GOT3 (cell line): Measurements from ENCODE around the gene IFITM5.
"Not testable (repeated sequence)": the region's sequence is repeated elsewhere in the genome, so short reads cannot be mapped to it uniquely, and the experiment has no call there.

Experiments
- DNase-seq: peaks from one replicate; lab custom pipeline; 2025; ENCODE audit warnings: mixed read lengths; lab: John Stamatoyannopoulos, UW

IFITM5 gene

DNA sequence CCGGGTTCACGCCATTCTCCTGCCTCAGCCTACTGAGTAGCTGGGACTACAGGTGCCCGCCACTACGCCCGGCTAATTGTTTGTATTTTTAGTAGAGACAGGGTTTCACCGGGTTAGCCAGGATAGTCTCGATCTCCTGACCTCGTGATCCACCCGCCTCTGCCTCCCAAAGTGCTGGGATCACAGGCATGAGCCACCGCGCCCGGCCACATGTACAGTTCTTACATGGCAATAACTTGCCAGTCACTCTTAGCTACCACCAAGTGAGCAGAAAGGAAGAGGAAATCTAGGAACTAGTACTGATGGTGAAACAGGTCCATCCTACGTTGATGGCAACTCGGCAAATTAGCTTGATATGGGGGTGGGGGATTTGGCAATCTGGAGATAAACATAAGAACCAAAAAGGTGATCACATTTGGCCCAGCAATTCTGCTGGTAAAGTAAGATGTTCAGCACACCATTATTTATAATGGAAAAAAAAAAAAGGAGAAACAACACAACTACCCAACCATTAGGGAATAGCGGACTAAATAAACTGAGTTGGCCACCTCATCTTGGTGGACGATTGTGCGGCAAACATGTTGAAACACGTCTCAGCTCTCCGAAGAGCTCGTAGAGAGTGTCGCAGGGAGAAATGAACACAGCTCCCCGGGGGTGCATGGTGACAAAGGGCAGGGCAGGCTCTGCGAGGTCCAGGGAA, 15.8 kb downstream of the IFITM5 start:
- DNase-seq, result no peak

DNA sequence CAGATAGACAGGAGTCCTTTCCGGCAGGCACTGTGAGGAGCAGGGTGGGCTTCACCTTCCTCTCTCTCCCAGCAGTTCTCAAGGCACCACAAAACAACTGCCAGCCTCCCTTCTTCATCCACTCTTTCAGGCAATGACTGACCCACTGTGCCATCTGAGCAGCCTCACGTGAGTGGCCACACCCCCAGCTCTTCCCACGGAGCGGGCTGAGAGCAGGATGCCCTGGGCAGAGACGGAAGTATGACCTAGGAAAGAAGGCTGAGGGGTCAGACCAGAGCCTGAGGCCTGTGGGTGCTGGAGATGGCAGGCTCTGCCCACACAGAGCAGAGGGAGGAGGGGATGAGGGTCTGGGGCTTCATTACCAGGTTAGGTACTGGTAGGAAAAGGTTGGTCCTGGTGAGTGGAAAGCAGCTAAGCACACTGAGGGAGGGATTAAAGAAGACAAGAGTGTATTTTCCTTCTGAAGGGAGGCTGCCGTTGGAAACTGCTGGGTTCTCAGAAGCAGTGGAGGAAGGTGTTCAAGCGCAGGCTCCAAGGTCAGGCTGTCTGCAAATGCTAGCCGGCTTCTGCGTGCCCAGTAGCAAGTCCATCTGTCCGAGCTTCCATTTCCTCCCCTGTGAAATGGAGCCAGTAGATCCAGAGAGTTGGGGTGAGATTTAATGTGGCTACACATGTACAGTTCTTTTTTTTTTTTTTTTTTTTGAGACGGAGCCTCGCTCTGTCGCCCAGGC, 16.5 kb downstream of the IFITM5 start:
- no peak for DNase-seq

DNA sequence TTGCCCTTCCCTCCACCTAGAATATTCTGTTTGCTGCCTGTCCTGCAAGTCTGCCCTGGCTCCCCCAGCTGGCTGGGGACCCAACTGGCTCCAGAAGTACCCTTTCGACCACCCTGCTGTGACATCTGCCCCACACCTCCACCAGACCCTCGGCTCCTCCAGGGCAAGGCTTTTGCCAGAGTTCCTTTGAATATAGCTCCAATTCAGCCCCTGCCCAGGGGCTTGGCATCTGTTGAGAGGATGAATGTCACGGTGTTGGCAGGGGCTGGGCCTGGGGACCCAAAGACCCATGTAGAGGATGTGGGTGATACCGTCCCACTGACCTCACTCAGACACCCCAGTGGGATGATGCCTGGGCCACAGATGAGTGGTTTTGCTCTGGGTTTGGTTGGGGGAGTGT, 17.2 kb downstream of the IFITM5 start:
- no peak for DNase-seq

DNA sequence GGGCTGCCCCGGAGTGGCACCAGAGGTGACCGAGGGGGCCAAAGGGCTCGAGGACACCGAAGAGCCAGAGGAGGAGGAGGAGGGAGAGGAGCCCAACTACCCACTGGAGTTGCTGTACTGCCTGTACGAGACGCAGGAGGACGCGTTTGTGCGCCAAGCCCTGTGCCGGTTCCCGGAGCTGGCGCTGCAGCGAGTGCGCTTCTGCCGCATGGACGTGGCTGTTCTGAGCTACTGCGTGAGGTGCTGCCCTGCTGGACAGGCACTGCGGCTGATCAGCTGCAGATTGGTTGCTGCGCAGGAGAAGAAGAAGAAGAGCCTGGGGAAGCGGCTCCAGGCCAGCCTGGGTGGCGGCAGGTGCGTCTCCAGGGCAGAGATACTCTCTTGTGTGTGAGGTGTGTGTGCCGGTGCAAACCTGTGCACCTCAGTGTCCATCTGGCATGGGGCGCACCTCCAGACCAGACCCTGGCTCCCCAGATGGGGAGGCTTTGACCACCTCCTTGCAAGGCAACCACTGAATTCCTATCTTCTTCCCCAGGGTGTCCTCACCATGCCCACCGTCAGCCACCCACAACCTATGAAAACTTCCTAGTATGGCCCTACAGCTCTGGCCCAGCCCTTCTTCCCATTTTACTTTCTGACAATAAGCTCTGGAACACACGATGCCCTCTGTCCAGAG, 17.7 kb downstream of the IFITM5 start:
- no peak for DNase-seq

DNA sequence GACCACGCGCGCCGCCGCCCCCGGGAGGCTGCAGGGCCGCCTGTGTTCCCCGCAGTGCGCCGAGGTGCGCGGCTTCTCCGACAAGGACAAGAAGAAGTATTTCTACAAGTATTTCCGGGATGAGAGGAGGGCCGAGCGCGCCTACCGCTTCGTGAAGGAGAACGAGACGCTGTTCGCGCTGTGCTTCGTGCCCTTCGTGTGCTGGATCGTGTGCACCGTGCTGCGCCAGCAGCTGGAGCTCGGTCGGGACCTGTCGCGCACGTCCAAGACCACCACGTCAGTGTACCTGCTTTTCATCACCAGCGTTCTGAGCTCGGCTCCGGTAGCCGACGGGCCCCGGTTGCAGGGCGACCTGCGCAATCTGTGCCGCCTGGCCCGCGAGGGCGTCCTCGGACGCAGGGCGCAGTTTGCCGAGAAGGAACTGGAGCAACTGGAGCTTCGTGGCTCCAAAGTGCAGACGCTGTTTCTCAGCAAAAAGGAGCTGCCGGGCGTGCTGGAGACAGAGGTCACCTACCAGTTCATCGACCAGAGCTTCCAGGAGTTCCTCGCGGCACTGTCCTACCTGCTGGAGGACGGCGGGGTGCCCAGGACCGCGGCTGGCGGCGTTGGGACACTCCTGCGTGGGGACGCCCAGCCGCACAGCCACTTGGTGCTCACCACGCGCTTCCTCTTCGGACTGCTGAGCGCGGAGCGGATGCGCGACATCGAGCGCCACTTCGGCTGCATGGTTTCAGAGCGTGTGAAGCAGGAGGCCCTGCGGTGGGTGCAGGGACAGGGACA, 18.4 kb downstream of the IFITM5 start:
- no peak for DNase-seq

DNA sequence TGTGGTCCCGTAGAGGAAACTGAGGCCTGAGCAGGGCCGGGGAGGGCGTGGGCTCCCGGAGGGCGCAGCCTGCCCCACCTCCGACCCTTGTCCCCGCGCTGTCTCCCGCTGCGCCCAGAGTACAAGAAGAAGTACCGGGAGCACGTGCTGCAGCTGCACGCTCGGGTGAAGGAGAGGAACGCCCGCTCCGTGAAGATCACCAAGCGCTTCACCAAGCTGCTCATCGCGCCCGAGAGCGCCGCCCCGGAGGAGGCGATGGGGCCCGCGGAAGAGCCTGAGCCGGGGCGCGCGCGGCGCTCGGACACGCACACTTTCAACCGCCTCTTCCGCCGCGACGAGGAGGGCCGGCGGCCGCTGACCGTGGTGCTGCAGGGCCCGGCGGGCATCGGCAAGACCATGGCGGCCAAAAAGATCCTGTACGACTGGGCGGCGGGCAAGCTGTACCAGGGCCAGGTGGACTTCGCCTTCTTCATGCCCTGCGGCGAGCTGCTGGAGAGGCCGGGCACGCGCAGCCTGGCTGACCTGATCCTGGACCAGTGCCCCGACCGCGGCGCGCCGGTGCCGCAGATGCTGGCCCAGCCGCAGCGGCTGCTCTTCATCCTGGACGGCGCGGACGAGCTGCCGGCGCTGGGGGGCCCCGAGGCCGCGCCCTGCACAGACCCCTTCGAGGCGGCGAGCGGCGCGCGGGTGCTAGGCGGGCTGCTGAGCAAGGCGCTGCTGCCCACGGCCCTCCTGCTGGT, 19.2 kb downstream of the IFITM5 start:
- DNase-seq, result no peak

DNA sequence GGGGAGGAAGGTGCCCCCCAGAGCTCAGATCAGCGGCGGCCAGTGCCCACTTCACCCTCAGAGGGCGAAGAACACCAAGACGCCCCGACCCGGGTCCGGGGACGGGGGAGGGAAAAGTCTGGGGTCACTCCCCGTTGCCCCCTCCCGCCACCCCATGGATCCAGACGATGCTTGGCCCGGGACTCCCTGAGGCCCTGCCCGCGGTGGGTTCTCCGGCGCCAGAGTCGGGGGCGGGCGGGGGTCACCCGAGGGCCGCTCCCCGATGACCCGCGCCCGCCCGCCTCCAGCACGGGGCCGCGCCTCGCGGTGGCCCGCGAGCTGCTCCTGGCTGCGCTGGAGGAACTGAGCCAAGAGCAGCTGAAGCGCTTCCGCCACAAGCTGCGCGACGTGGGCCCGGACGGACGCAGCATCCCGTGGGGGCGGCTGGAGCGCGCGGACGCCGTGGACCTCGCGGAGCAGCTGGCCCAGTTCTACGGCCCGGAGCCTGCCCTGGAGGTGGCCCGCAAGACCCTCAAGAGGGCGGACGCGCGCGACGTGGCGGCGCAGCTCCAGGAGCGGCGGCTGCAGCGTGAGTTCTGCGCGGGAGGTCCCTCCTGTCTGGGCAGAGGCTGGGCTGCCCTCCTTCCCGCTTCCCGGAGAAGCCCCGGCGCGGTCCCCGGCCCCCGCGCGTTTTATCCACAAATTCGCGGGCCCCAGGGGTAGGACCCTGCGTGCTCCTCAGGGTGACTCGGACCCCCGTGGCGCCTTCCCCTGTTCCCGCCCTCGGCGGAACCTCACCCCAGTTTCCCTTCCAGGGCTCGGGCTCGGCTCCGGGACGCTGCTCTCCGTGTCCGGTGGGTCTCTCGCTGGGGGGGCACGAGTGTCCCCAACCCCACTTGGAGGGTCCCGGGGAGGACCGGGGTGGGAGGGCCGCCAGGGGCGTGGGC, 20.0 kb downstream of the IFITM5 start:
- no peak for DNase-seq

DNA sequence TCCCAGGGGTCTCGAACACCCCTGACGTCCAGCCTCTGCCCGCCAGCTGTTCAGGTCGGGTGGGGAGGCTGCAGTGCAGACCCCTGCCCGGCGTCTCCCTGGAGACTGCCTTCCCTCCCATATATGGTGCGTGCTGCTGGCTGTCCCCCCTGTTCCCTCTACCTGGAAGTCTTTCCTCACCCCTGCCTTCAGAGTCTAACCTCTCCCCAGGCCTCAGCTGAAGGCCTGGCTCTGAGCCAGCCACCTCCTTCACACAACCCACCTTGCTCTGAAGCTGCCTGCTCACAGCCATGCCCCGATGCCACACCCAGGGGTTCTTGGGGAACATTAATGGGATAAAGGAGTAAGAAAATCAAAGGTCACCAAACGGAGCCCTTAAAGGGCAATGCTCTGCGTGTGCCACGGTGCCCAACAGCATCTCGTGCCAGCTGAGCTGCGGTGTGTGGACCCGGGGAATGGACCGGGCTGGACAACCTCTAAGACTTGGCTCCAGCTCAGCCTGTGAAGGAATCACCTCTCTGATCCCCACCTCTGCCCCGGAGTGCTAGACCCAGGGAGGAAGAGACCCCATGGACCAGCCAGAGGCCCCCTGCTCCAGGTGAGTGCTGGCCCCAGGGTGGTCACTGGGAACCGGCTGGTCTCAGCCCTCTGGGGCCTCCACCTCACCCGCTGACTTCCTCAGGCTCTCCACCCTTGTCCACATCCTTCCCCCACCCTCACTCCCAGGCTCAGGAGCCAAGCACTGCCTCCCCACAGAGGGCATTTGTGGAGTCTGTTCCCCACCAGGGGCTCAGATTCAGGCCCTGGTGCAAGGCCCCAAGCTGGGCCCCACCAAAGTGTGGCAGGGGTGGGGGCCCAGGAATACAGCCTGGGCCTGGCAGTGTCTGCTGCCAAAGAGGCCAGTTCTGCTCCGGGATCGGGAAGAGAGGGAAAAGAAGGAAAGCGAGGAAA, 21.1 kb downstream of the IFITM5 start, which contains the start of gene NLRP6:
Gene NLRP6, plus strand, starts transcription at position 407 of the 951 bp plus-strand sequence. Its CDS starts 163 bp downstream, at position 570.
- no peak for DNase-seq

DNA sequence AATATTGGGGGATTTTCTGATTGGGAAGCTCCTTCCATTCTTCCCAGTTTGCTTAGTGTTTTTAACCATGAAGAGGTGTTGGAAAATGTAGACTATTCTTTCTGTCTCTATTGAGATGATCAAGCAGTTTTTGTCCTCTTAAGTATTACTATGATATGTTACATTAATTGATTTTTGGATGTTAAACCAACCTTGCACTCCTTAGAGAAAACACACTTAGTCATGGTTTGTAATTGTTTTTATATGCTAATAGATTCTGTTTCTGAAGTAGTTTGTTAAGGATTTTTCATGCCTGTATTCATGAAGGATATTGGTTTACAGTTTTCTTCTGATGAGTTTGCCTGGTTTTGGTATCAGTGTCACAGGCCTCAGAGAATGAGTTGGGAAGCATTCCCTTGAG, 23.1 kb downstream of the IFITM5 start:
- DNase-seq, result no peak

DNA sequence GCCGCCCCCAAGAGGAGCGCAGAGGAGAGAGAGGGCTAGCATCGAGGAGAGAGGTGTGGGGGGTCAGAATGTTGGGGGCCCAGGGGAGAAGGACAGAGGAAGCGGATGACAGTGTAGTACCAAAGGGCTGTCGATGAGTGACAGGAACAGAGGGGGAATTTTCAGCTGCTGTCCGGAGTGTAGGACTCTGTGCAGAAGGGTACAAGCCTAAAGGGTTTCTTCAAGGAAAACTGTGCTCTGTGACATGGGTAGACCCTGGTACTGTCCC, 26.5 kb downstream of the IFITM5 start:
- no peak for DNase-seq

DNA sequence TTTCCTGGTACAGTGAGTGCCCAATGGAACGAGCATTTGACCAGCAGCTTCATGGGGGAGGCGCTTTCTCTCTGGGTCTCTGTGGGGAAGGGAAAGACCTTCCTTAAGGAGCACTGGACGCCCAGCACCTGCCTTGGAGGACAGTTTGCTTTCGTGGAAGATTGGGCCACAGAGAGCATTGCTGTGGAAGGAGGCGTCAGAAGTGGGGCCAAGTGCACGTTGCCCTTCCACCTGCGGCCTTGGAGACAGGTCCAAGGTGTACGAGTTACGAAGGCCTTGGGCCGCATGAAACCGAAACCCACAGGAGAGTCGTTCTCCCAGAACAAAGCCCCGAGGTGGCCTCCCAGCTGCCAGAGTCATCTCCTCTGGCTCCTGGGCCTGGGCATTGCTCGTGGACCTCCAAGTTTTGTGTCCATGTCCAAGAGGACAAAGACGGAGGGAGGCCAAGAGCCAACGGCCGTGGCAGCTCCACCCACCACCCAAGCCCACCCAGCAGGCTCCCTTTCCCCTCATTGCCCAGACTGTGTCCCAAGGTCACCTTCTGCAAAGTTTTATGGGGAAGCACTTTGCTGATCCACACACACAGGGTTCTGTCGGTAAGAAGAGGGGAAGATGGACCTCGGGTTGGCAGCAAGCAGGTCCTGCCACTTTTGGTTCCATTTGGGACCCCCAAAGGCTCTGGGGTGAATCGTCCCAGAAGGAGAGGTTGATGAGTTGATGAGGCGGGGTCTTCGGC, 27.0 kb downstream of the IFITM5 start:
- DNase-seq, result no peak

DNA sequence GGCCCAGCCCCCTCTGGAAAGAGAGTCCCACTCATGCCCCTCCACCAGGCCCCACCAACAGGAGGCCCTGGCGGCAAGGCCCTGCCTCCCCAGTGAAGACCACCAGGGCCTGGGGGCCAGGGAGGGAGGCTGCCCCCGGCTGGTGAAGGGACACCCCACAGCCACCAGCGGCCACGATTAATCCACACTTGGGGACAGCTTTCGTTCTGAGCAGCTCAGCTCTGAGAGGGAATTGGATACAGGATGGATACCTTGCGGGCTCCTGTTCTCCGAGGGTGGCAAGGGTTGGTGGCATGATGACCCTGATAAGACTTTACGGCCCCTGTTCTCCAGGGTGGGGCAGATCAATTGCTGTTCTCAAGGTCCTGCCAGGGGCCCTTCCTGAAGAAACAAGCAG, 28.0 kb downstream of the IFITM5 start:
- no peak for DNase-seq

DNA sequence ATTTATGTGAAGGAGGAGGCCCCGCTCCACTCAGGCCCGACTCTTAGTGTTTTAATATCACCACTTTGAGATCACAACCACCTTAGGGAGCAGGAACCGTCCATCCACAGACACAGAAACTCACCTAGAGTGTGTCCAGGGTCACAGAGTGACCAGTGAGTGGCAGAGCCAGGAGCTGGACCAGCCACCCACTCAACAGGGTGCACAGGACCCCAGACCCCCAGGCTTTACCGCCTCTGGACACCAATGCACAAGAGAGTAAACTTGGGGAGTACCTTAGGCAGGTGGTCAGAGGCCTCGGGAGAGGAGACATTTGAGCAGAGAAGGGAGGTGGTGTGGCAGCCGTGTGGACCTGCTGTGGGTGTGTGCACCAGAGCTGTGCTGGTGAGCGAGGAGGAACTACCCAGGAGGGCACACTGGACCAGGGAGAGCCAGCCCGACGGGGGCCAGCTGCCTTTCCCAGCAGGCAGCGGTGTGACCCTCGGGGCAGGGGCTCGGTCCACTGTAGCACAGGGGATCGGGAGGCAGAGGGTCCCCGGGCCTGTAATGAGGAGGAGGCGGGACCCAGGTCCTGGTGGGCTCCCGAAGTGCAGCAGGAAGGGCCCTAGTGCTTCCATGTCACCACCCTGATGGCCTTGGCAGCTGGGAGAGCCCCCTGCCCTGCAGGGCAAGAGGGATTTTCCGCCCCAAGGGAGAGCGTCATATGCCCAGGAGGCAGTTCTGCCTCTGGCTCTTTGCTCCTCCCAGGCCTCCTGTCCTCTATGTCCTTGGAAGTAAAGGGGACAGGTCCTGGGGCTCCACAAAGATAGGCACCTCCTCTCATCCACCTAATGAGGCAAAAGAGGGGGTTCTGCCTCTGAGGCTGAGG, 28.6 kb downstream of the IFITM5 start:
- DNase-seq, result no peak

DNA sequence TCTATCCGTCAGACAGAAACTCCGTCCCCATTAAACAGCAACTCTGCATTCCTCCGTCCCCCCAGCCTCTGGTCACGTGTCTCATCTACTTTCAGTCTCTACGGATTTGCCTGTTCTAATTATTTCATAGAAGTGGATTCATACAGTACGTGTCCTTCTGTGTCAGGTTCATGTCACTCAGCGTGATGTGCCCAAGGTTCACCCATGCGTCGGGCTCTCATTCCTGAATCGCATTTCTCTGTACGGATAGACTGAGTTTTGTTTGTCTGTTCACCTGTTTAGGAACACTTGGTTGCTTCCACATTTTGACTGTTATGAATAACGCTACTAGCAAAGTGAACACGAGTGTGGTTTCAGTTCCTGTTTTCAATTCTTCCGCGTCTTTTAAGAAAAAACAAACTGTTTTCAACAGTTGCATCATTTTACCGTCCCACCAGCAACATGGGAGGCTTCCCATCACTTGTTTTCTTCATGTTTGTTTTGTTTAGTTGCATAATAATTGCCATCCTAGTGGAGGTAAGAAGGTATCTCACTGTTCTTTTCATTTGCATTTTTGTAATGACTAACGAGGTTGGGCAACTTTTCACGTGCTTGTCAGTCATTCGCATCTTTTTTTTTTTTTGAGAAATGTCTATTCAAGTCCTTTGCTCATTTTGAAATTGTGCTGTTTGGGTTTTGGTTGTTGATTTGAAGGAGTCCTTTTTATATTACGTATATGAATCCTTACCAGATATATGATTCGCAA, 30.0 kb downstream of the IFITM5 start:
- no peak for DNase-seq

DNA sequence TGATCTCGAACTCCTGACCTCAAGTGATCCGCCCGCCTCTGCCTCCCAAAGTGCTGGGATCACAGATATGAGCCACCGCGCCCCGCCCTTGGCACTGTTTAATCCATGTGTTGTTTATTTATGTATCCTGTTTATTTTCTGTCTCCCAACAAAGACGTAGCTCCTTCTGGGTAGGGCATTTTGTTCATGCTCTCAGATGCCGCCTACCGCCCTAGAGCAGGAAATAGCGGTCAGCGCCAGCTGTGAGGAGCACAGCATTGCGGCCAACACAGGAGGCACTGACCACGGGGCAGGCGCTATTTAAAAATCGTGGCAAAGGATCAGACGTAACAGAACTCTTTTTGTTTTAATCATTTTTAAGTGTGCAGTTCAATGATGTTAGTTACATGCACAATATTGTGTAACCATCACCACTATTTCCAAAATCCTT, 30.6 kb downstream of the IFITM5 start:
- DNase-seq, result not testable (repeated sequence)

DNA sequence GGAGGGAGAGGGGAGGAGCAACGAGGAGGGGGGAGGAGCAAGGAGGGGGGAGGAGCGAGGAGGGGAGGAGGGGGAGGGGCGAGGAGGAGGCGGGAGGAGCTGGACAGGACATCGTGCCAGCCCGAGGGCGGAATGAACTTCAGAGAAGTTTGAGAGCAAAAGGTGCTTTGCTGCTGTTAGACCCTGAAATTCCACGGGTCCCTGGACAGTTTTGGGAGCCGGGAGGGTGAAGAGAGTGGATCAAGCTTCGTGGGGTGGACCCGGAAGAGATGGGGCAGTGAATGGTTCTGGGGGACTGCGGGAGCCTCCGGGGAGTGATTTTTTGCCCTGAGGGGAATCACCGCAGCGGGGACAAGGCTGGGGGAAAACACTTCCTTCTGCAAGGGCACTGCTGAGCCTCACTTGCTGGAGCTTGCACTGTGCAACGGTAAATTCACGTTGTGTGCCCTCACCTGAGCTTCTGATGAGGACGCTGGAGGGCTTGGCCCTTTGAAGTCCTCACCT, 31.8 kb downstream of the IFITM5 start:
- no peak for DNase-seq
